Left ventricle myocardium superior (tissue), 1 donor: ENCODE data around the gene DCAF8L2. TPM values are rescaled to one million over a fixed set of nuclear protein-coding genes. Genes with fewer than 3 reads are reported as not detected.
"Not testable (repeated sequence)": the region's sequence is repeated elsewhere in the genome, so short reads cannot be mapped to it uniquely, and the experiment has no call there.

Experiments used
- ATAC-seq: fragments of 200-7000 bp; cut with Tn5 transposase; one replicate; pipeline ENCODE4 v1.9.1; 2020; ENCODE audit warnings: mild to moderate bottlenecking, moderate library complexity
- DNase-seq: peaks from one replicate; pipeline ENCODE4 v3.0.0-alpha.2; 2020
- intact Hi-C: fragments of 100-400 bp; cut with micrococcal nuclease; formaldehyde crosslinking; loops from one replicate; pipeline ENCODE4 v1.11.0; 2022
- total RNA-seq: library from RNA; stranded (reverse); fragmentation: NEBNext Ultra II Directional; extraction: Animal tissue kit (Norgen Biotek cat#: 25700); gene quantifications from one replicate; pipeline ENCODE4 v1.2.1, GENCODE V29; 2021
- donor health status: DM: no; HTN: yes; CAD: no; lungs with severe emphysema.

DCAF8L2 gene
- total RNA-seq, 1 donor from 2014 or later, result not detected

- no peak for DNase-seq
- ATAC-seq, result no peak
- intact Hi-C loops, result no loop called here
These were observed 81.1 kb downstream of the DCAF8L2 start for GRCh38 chrX:27671234-27671633.

- DNase-seq (no peak), ATAC-seq (no peak)
- intact Hi-C loops, result no loop called here
These were observed 84.3 kb downstream of the DCAF8L2 start for GRCh38 chrX:27674491-27674890.

- DNase-seq, result no peak
- intact Hi-C loops, result no loop called here
These were observed 85.3 kb downstream of the DCAF8L2 start for GRCh38 chrX:27675493-27675892.

DNA sequence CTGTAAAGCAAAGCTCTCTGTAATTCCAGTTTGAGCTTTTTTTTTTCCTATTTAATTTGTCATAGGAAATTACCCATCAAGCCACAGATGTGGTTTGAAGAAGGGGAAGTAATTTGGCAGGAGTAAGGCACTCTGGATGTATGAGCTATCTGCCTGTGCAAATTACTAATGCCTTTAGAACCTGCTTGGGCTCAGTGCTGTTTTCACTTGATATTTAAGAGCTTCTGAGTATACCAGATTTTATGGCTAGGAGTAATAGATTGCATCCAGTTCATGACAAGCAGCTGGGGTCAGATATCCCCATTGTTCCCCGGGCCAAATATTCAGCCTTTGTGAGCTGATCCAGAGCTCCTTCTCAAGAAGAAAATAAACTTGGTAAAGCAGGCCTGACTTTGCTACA lies 89.1 kb downstream of the DCAF8L2 start:
- no peak for DNase-seq
- intact Hi-C loops, result no loop called here
- ATAC-seq, result no peak

More at GRCh38 chrX:27675493-27675892, 85.3 kb downstream of the DCAF8L2 start:
- ATAC-seq, result no peak

DNA sequence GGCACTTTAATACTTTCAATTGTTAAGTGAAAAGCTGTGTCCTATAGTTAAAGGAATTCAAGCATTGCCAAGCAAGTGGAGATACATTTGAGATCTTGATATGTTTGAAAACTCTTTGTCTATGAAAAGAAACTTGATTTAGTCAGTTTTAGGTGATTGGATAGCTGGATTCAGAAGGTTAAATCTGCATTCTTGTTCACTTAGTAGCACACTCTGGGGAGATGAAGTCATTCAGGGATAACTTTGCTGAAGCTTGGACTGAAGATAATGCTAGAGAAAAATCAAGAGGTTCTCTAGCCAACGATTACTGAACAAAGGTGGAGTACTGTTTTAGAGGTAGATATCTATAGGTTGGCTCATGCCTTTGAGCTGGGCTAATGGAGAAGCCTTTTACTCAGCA lies 90.6 kb downstream of the DCAF8L2 start:
- intact Hi-C loops, result no loop called here
- no peak for ATAC-seq

DNA sequence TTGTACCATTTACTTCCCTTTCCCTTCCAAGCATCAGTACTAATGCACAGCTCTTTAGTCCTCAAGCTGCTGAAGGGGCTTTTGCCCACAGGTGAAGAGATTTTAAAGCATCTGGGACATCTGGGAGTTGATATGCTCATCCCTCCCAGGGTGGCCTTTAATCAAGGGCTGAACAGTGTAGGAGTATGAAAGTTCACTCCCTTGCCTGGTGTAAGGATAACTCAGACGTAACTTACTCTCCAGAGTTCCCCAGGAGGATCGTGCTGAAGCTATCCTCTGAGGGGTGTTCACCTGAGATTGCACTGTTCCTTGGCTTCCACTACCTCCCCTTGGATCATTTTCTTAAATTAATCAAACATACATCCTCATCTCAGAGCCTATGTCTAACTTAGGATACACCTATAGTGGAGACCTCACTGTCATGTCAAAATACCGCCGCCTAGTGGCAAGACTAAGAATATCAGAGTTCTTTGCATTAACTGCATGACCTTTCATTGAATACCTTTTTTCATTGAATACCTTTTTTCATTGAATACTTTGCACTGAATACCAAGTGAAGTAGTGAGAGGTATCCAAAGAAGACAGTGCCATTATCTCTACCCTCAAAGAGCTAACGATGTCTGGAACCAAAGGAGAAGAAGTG lies 93.5 kb downstream of the DCAF8L2 start:
- intact Hi-C loops, ATAC-seq, DNase-seq: not testable (repeated sequence)

More for the DNA sequence above, 90.6 kb downstream of the DCAF8L2 start:
- no peak for DNase-seq

DNA sequence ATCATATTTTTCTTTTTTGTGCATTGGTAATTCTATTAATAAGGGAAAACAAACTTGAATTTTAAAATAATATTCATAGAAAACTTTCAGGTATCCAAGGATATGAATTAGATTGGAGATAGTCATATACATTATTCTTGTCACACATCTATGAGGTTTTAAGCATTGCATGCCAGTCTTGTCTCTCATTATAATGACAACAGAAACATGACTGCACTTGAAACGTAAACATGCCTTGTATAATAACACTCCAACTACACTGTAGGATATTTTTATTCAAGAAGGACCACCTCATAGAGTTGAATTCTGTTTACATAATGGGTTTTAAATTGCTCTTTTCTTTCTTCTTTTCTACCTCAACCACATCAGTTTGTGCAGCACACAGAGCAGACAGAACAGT lies 104.5 kb downstream of the DCAF8L2 start:
- intact Hi-C loops, result no loop called here
- DNase-seq (no peak), ATAC-seq (no peak)

DNA sequence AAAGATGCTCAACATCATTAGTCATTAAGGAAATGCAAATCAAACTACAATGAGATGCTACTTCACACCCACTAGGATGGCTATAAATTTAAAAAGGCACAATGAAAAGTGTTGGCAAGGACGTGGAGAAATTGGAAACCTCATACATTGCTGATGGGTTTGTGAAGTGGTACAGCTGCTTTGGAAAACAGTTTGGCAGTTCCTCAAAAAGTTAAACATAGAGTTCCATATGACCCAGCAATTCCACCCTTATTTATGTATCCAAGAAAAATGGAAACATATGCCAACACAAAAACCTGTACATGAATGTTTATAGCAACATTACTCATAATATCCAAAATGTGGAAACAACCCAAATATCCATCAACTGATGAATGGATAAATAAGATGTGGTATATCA lies 116.4 kb downstream of the DCAF8L2 start:
- intact Hi-C loops, result no loop called here
- DNase-seq, result no peak
- ATAC-seq, result no peak

- ATAC-seq, result no peak
- no peak for DNase-seq
- intact Hi-C loops, result no loop called here
These were observed 125.5 kb downstream of the DCAF8L2 start for GRCh38 chrX:27715610-27716009.

- ATAC-seq, result no peak
These were observed 138.1 kb downstream of the DCAF8L2 start for GRCh38 chrX:27728291-27728690.

GRCh38 chrX:27731962-27732361 lies 141.8 kb downstream of the DCAF8L2 start:
- ATAC-seq, result no peak
- no peak for DNase-seq
- intact Hi-C loops, result no loop called here

More at GRCh38 chrX:27728291-27728690, 138.1 kb downstream of the DCAF8L2 start:
- intact Hi-C loops, result no loop called here
- DNase-seq, result no peak

GRCh38 chrX:27735914-27736313 lies 145.8 kb downstream of the DCAF8L2 start:
- intact Hi-C loops, result no loop called here
- ATAC-seq (no peak), DNase-seq (no peak)

DNA sequence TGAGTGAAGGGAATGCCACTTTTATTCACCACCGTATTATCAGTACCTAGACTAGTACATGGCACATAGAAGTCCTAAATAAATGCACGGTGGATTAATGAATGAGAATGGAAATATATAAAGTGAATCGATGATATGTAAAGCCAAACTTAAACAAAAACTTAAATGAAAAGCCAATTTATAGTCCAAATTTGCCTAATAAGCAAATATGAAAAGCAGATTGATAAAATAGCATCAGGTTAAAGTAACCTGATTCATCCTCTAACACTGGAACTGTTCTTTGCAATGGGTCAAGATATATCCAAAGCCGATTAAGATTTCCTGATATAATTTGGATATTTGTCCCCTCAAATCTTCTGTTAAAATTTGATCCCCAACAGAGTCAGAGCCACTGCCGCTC lies 150.8 kb downstream of the DCAF8L2 start:
- DNase-seq, result no peak
- ATAC-seq, result no peak
- intact Hi-C loops, result no loop called here

DNA sequence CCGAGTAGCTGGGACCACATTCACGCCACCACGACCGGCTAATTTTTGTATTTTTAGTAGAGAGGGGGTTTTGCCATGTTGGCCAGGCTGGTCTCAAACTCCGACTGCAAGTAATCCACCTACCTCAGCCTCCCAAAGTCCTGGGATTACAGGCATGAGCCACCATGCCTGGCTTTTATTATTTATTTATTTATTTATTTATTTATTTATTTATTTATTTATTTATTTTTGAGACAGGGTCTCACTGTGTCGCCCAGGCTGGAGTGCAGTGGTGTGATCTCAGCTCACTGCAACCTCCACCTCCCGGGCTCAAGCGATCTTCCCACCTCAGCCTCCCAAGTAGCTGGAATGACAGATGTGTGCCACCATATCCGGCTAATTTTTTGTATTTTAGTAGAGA lies 153.4 kb downstream of the DCAF8L2 start:
- ATAC-seq, DNase-seq, intact Hi-C loops: not testable (repeated sequence)

- intact Hi-C loops, result no loop called here
- DNase-seq (no peak), ATAC-seq (no peak)
These were observed 156.4 kb downstream of the DCAF8L2 start for GRCh38 chrX:27746516-27746915.

GRCh38 chrX:27750298-27750697 lies 160.2 kb downstream of the DCAF8L2 start:
- ATAC-seq, DNase-seq, intact Hi-C loops: not testable (repeated sequence)

DNA sequence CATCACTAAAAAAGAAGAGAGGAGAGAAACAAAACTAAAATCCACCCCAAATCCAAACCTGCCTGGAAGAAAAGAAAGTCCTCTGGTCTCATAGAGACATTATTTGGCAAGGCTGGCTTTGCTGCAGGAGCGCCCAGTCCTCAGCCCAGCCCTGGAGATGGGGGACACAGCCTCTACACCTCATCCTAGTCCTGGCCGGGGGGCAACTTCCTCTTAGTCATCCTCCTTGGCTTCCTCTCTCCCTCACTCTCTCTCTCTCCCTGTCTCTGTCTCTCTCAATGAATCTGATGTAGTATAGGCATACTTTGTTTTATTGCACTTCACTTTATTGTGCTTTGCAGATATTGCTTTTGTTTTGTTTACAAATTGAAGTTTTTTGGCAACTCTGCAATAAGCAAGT lies 161.8 kb downstream of the DCAF8L2 start:
- intact Hi-C loops, result no loop called here
- DNase-seq, result no peak
- ATAC-seq, result no peak

DNA sequence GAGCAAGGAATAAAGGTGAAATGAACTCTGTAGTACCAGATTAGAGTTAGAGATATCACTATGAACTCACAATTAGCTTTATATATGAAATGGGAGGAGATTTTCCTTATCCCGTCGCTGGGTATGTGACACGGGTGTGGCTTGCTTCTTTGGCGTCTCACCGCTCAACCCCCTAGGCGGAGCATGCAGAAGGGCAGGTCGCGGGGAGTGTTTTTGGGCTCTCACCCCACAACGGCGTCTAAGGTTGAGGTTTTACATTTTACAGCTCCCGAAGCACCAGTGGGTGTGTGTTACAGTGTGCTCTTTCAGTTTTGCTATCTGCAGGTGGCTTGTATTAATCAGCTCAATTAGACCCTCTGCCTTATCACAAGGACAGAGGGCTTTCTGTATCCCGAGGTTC lies 175.6 kb downstream of the DCAF8L2 start:
- ATAC-seq (no peak), DNase-seq (no peak)
- intact Hi-C loops, result no loop called here

GRCh38 chrX:27767387-27767786 lies 177.2 kb downstream of the DCAF8L2 start:
- intact Hi-C loops, result no loop called here
- DNase-seq (no peak), ATAC-seq (no peak)

DNA sequence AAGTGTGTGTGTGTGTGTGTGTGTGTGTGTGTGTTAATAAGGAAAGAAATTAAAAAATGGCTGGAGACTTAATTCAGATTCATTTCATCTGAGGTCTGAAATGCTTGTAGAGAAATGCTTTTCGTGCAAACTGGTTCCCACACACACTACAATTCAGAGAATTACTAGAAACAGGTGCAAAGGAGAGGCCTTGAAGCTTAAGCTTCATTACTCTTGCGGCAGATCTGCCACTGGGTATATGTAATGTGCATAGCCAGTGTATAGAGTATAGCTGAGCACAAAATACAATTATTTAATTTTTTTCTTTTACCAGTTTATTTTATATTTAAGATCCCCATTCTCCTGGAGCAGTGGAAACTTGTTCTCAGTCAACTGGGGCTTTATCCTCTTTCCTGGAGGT lies 185.8 kb downstream of the DCAF8L2 start:
- DNase-seq (no peak), ATAC-seq (no peak)
- intact Hi-C loops, result no loop called here

DNA sequence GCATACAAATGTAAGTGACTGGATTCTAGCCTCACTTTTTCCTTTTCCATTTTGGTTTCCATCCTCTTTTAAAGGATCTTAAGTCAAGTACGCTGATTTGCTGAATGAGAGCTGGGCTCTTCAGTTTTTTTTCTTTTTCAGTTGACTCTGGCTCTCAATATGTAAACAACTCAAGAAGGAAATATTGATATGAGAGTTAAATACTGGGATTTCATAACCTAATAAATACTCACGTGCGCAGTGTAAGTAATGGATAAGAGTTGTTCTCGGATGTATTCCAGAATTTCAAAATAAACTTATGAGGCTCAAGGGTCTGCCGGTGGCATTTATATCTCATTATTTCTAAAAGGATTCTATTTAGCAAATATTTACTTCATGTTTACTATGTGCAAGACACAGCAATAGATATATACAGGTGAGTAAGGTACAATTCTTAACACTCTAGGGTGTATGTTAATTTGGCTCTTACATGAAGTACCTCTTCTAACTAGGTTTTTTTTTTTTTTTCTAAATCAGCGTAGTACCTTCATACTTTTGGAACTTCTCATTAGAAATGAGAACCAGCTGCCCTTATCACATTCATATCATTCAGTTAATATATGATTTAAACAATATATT lies 206.6 kb downstream of the DCAF8L2 start:
- DNase-seq (no peak), ATAC-seq (no peak)
- intact Hi-C loops, result no loop called here
